H9 (cell line): ENCODE measurements around the gene MKRN3. TPM values are rescaled to one million over a fixed set of nuclear protein-coding genes. Genes with fewer than 3 reads are reported as not detected.

Source experiments
- DNase-seq: peaks from one replicate; pipeline ENCODE4 v3.0.0-alpha.2; 2017
- H2AFZ ChIP-seq: one replicate; pipeline ENCODE4 v1.6.1; 2013; ENCODE audit warnings: mild to moderate bottlenecking, low read length, control low read depth, moderate library complexity
- H2AK5ac ChIP-seq: 2 replicates; pipeline ENCODE4 v1.6.1; 2013; ENCODE audit warnings: low read length, control low read depth, mixed read lengths; ENCODE audit not compliant: insufficient read length
- H2BK120ac ChIP-seq: one replicate; pipeline ENCODE4 v1.6.1; 2013; ENCODE audit warnings: low read depth, mild to moderate bottlenecking, low read length, control low read depth, inconsistent platforms; ENCODE audit not compliant: poor library complexity, severe bottlenecking
- H2BK12ac ChIP-seq: 2 replicates; pipeline ENCODE4 v1.6.1; 2013; ENCODE audit warnings: low read length, control low read depth, mixed read lengths, low read depth; ENCODE audit not compliant: insufficient read length
- H2BK15ac ChIP-seq: 2 replicates; pipeline ENCODE4 v1.6.1; 2013; ENCODE audit warnings: low read depth, low read length, control low read depth
- H2BK20ac ChIP-seq: one replicate; pipeline ENCODE4 v1.6.1; 2013; ENCODE audit warnings: low read depth, mild to moderate bottlenecking, low read length, control low read depth, inconsistent platforms; ENCODE audit not compliant: poor library complexity, severe bottlenecking
- H2BK5ac ChIP-seq: 2 replicates; pipeline ENCODE4 v1.6.1; 2013; ENCODE audit warnings: low read length, control low read depth, mixed read lengths; ENCODE audit not compliant: insufficient read length
- H3K14ac ChIP-seq: 2 replicates; pipeline ENCODE4 v1.6.1; 2013; ENCODE audit warnings: low read length, control low read depth; ENCODE audit not compliant: insufficient read depth
- H3K18ac ChIP-seq: 2 replicates; pipeline ENCODE4 v1.6.1; 2013; ENCODE audit warnings: low read depth, mild to moderate bottlenecking, mixed read lengths, low read length, control low read depth; ENCODE audit not compliant: insufficient read length
- H3K23ac ChIP-seq: 2 replicates; pipeline ENCODE4 v1.6.1; 2013; ENCODE audit warnings: low read length, control low read depth, mixed read lengths, low read depth; ENCODE audit not compliant: insufficient read length
- H3K23me2 ChIP-seq: 2 replicates; pipeline ENCODE4 v1.6.1; 2013; ENCODE audit warnings: low read depth, mild to moderate bottlenecking, mixed read lengths, low read length, control low read depth; ENCODE audit not compliant: insufficient read length, poor library complexity, severe bottlenecking
- H3K27ac ChIP-seq: 2 replicates; pipeline ENCODE4 v1.5.1; 2013; ENCODE audit warnings: low read length, control low read depth, mixed read lengths, low read depth; ENCODE audit not compliant: insufficient read length
- H3K27me3 ChIP-seq: 2 replicates; pipeline ENCODE4 v1.6.1; 2013; ENCODE audit warnings: low read length, control low read depth, inconsistent platforms; ENCODE audit not compliant: insufficient read depth
- H3K4ac ChIP-seq: 2 replicates; pipeline ENCODE4 v1.6.1; 2013; ENCODE audit warnings: low read depth, mild to moderate bottlenecking, control low read depth, inconsistent platforms, low read length, moderate library complexity
- H3K4me1 ChIP-seq: 2 replicates; pipeline ENCODE4 v1.6.1; 2013; ENCODE audit warnings: low read length, control low read depth, inconsistent platforms; ENCODE audit not compliant: insufficient read depth
- H3K4me2 ChIP-seq: 2 replicates; pipeline ENCODE4 v1.6.1; 2013; ENCODE audit warnings: low read length, control low read depth, mixed read lengths; ENCODE audit not compliant: insufficient read length, insufficient read depth
- H3K56ac ChIP-seq: 2 replicates; pipeline ENCODE4 v1.6.1; 2013; ENCODE audit warnings: low read depth, mild to moderate bottlenecking, mixed read lengths, low read length, control low read depth; ENCODE audit not compliant: insufficient read length
- H3K79me1 ChIP-seq: 2 replicates; pipeline ENCODE4 v1.6.1; 2013; ENCODE audit warnings: low read depth, mild to moderate bottlenecking, moderate library complexity, low read length, control low read depth, inconsistent platforms; ENCODE audit not compliant: insufficient read depth, poor library complexity, severe bottlenecking
- H3K79me2 ChIP-seq: 2 replicates; pipeline ENCODE4 v1.6.1; 2013; ENCODE audit warnings: low read length, control low read depth, inconsistent platforms; ENCODE audit not compliant: insufficient read depth
- H3K9ac ChIP-seq: 2 replicates; pipeline ENCODE4 v1.6.1; 2013; ENCODE audit warnings: low read length, control low read depth, mixed read lengths; ENCODE audit not compliant: insufficient read length; ENCODE audit errors: extremely low read depth
- H3K9me3 ChIP-seq: one replicate; pipeline ENCODE4 v1.6.1; 2013; ENCODE audit warnings: low read depth, low read length, inconsistent platforms; ENCODE audit not compliant: control insufficient read depth
- H3T11ph ChIP-seq: one replicate; pipeline ENCODE4 v1.6.1; 2013; ENCODE audit warnings: mild to moderate bottlenecking, low read length, control low read depth, inconsistent platforms
- H4K20me1 ChIP-seq: one replicate; pipeline ENCODE4 v1.6.1; 2013; ENCODE audit not compliant: control insufficient read depth, insufficient read length, insufficient read depth
- H4K5ac ChIP-seq: 2 replicates; pipeline ENCODE4 v1.6.1; 2013; ENCODE audit warnings: low read depth, mild to moderate bottlenecking, mixed read lengths, low read length, control low read depth; ENCODE audit not compliant: insufficient read length
- H4K8ac ChIP-seq: replicated peaks from 2 replicates; pipeline ENCODE4 v1.6.1; 2013; ENCODE audit warnings: low read length, control low read depth, mixed read lengths, low read depth; ENCODE audit not compliant: insufficient read length
- H4K91ac ChIP-seq: 2 replicates; pipeline ENCODE4 v1.6.1; 2013; ENCODE audit warnings: low read depth, mild to moderate bottlenecking, moderate library complexity, mixed read lengths, low read length, control low read depth; ENCODE audit not compliant: insufficient read length
- H3K27ac Mint-ChIP-seq, 3 experiments: 2 replicates in 2 of 3; 3 replicates in 1 of 3; pipeline ENCODE4 v1.8.0; 2020 to 2021; ENCODE audit warnings: mixed read lengths in 3 of 3, mild to moderate bottlenecking in 1 of 3, moderate library complexity in 1 of 3
- H3K27me3 Mint-ChIP-seq: 2 replicates; pipeline ENCODE4 v1.8.0; 2021; ENCODE audit warnings: low read depth, mild to moderate bottlenecking, moderate library complexity, mixed read lengths
- H3K36me3 Mint-ChIP-seq, 3 experiments: 2 replicates in 2 of 3; 3 replicates in 1 of 3; pipeline ENCODE4 v1.8.0; 2020 to 2021; ENCODE audit warnings: low read depth in 3 of 3, mixed read lengths in 3 of 3; ENCODE audit not compliant: insufficient read depth in 1 of 3
- H3K4me1 Mint-ChIP-seq, 2 experiments: 2 replicates each; pipeline ENCODE4 v1.8.0; 2020; ENCODE audit warnings: mixed read lengths in 2 of 2
- H3K4me3 Mint-ChIP-seq, 2 experiments: 2 replicates in 1 of 2; 3 replicates in 1 of 2; pipeline ENCODE4 v1.8.0; 2020 to 2021; ENCODE audit warnings: mild to moderate bottlenecking in 2 of 2, mixed read lengths in 2 of 2, moderate library complexity in 1 of 2
- H3K9me3 Mint-ChIP-seq, 2 experiments: 2 replicates in 1 of 2; 3 replicates in 1 of 2; pipeline ENCODE4 v1.8.0; 2020; ENCODE audit warnings: mild to moderate bottlenecking in 2 of 2, mixed read lengths in 2 of 2, moderate library complexity in 1 of 2
- CTCF ChIP-seq: fragments of 200-600 bp; sonication (generic); conservative IDR thresholded peaks from 3 replicates; pipeline ENCODE4 v1.8.0; 2021; ENCODE audit warnings: antibody characterized with exemption, mild to moderate bottlenecking
- WGBS: extraction: QIAGEN DNeasy Blood & Tissue Kit; methylation state at CpG from one replicate; pipeline ENCODE4 v1.1.7; 2013; ENCODE audit warnings: missing lambda C conversion rate, low lambda C conversion rate, mixed read lengths; ENCODE audit not compliant: insufficient read length; ENCODE audit errors: extremely low coverage; 5-methylcytosine and 5-hydroxymethylcytosine counted together
- total RNA-seq: library from RNA; stranded (reverse); gene quantifications from 2 replicates; pipeline ENCODE4 v1.2.1, GENCODE V29; 2021

MKRN3 gene
- total RNA-seq, 1 experiment from 2014 or later: not detected

- TF ChIP-seq CTCF: no peak
- Histone ChIP-seq H4K20me1 (no peaks in the 10 kb centered on the region), H2BK20ac (no peak overlapping the region), H3K79me2 (no peaks in the 10 kb centered on the region), H2AK5ac (no peak overlapping the region), H3K9me3 (peaks cover 40% of the 10 kb centered on the region), H3K79me1 (no peaks in the 10 kb centered on the region), H3K18ac (no peak overlapping the region), H2BK120ac (no peak overlapping the region), H4K8ac (no peak overlapping the region), H3K9ac (no peak overlapping the region), H3K14ac (no peak overlapping the region), H3K4me2 (no peak overlapping the region), H4K91ac (no peak overlapping the region), H3T11ph (no peak overlapping the region), H3K27me3 (no peaks in the 10 kb centered on the region), H3K56ac (no peak overlapping the region), H2BK5ac (no peak overlapping the region), H3K27ac (no peak overlapping the region), H2BK15ac (no peak overlapping the region), H4K5ac (no peak overlapping the region), H3K23ac (no peak overlapping the region), H3K23me2 (no peaks in the 10 kb centered on the region), H3K4ac (no peak overlapping the region), H3K4me1 (no peaks in the 10 kb centered on the region), H2BK12ac (no peak overlapping the region), H2AFZ (no peak overlapping the region)
- H3K36me3 Mint-ChIP-seq: no peaks in the 10 kb centered on the region; a peak in 1 of 7 replicates
- H3K27me3 Mint-ChIP-seq: peaks cover 2% of the 10 kb centered on the region
- no CpG with 5 or more reads among the region's 2 CpGs for WGBS
- no peak overlapping the region for H3K4me3 Mint-ChIP-seq
- H3K9me3 Mint-ChIP-seq: peaks cover 57 to 59% of the 10 kb centered on the region in 2 experiments
- H3K4me1 Mint-ChIP-seq: no peaks in the 10 kb centered on the region
- DNase-seq: no peak
- H3K27ac Mint-ChIP-seq: no peak overlapping the region
These were observed 29.9 kb downstream of the MKRN3 start for GRCh38 chr15:23595368-23595767.
